LNCAP (cell line): ENCODE measurements around the gene CAPG.

ENCODE experiments used
- TF ChIP-seq, protein P1 (sequence below): fragments of 450-650 bp; IDR thresholded peaks from 2 replicates; pipeline ENCODE4 v1.5.1; 2017; ENCODE audit warnings: mild to moderate bottlenecking

Gene CAPG

DNA sequence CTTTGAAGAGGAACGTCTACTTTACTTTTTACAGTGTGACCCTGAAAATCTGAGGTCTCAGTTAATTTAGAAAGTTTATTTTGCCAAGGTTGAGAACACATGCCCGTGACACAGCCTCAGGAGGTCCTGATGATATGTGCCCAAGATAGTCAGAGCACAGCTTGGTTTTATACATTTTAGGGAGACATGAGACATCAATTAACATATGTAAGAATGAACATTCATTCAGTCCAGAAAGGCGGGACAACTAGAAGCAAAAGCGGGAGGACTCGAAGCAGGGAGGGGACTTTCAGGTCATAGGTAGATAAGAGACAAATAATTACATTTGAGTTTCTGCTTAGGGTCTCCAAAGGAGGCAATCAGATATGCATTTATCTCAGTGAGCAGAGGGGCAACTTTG, 31.9 kb downstream of the CAPG start:
- TF ChIP-seq, protein P1, sequence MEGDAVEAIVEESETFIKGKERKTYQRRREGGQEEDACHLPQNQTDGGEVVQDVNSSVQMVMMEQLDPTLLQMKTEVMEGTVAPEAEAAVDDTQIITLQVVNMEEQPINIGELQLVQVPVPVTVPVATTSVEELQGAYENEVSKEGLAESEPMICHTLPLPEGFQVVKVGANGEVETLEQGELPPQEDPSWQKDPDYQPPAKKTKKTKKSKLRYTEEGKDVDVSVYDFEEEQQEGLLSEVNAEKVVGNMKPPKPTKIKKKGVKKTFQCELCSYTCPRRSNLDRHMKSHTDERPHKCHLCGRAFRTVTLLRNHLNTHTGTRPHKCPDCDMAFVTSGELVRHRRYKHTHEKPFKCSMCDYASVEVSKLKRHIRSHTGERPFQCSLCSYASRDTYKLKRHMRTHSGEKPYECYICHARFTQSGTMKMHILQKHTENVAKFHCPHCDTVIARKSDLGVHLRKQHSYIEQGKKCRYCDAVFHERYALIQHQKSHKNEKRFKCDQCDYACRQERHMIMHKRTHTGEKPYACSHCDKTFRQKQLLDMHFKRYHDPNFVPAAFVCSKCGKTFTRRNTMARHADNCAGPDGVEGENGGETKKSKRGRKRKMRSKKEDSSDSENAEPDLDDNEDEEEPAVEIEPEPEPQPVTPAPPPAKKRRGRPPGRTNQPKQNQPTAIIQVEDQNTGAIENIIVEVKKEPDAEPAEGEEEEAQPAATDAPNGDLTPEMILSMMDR: no peak

DNA sequence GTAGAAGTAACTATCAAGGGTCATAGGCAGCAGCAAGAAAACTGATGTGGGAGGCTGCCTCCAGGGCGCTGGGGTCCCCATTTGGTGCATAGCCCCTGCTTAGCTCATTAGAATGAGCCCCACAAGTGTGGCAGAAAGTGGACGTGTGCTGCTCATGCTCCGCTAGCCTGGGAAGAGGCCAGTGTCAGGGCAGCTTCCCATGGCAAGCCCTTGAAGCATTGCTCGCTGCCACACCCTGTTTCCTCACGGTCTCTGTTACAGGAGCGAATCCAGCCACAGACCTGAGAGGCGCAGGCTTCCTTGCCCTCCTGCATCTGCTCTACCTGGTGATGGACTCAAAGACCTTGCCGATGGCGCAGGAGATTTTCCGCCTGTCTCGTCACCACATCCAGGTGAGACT, 33.1 kb downstream of the CAPG start:
- TF ChIP-seq, protein P1: no peak

DNA sequence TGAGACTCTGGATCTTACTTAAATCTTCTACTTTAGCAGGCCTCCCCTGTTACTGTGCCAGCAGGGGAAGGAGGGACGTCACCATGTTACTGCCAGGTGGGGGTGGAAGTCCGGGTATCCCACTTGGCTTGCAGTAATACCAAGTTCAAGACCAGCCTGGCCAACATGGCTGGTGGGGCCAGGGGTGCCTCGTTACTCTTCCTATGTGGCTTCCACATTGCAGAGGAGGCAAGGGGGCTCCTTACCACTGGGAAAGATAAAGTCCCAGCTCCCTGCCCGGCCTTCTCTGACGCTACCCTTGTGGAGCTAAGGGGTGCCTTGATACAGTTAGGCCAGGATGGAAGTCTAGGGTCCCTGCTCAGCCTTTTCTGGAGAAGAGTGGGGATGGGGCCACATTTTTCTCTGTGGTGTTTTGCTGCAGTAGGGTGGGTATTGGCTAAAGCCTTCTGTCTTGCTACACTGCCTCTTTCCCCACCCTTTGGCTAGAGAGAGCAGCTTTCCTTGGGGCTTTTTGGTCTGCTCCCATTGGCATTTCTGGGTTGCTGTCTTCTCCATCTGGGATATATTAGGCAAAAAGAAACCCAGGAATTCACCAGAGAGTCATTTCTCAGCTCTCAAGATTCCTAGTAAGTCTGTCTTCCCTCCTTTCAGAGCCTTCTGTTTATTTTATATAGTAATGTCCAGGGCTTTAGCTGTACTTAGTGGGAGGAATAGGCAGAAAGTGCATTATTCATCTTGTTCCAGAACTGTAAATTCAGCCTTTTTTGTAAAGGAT, 33.7 kb downstream of the CAPG start:
- TF ChIP-seq, protein P1: no peak

DNA sequence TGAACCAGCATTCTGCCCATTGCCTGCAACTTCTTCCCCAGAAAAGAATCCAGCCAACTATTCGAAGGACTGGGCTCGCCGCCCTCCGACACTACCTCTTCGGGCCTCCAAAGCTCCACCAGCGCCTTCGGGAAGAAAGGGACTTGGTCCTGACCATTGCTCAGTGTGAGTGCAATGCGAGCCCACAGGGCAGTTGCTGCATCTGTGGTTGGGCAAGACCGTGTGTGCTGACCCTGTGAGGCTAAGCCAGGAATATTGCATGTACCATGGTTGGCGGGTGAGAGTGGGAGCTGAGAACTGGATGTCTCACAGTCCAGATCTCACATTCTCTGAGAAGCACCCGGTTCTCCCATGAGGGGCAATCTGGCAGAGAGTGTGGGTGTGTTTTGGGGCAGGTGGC, 39.1 kb downstream of the CAPG start:
- TF ChIP-seq, protein P1: no peak

DNA sequence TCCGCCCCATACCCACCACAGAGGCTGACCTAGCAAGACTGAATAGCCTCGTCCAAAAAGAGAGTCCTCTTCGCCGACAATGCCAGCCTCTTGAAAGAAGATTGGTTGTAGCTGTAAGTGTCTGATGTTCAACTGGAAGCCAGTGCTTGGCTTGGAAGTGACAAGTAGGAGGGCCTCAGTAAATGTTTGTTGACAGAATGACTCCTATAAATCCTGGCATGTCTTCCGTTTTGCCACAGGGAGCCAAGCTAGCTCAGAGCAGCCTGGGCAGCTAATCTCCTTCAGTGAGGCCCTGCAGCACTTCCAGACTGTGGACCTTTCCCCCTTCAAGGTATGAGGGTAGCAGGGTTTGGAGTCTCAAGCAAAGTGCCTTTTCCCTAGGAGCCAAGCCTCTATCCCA, 40.7 kb downstream of the CAPG start:
- TF ChIP-seq, protein P1: no peak

DNA sequence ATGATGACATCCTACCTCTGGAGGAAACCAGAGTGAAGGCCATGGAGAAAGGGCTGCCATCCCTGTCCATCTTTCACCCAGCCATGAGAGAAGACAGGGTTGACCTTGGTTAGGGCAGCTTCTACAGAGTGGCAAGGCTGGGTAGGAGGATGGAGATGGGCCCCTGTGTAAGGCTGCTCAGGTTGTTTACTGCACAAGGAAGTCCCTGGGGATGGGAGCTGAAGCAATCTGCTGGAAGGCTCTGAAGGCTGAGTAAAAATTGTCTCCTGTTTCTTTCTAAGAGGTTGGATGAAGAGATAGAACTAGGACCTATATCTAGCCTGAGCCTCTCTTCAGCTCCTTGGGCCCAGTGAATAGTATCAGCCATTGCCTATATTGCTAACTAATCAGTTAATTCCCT, 41.2 kb downstream of the CAPG start:
- TF ChIP-seq, protein P1: no peak

DNA sequence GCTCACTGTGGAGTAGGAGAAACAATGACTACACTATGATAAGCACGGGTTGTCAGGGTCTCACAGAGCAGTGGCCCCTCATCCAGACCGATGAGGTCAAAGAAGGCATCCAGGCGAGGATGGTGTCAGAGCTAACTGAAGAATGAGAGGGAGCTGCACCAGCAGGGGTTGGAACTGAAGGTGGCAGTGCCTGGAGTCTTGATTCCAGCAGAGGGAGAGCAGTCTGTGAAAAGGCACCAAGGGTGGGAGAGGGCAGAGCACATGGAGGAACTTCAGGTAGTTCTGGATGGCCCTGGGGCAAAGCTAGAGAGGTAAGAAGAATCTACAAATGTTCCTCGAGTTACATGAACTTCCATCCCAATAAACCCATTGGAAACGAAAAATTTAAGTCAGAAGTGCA, 43.0 kb downstream of the CAPG start:
- TF ChIP-seq, protein P1: no peak

DNA sequence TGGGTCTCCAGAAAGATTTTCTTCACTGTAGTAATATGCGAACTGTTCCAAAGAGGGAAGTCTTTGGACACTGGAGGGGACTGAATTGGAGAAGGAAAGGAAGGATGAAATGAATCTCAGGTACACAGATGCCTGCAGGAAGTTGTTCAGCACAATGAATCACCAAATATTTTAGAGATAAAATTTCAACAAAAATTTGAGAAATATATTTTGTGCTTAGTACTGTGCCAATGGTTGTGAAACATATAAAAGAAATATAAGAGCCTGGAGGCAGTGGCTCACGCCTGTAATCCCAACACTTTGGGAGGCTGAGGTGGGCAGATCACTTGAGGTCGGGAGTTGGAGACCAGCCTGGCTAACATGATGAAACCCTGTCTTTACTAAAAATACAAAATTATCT, 52.4 kb downstream of the CAPG start:
- TF ChIP-seq, protein P1: no peak
